AG04450 (cell line): ENCODE measurements around the gene CCNJL. TPM values are rescaled to one million over a fixed set of nuclear protein-coding genes. Genes with fewer than 3 reads are reported as not detected.
"Not testable (repeated sequence)": the region's sequence is repeated elsewhere in the genome, so short reads cannot be mapped to it uniquely, and the experiment has no call there.

ENCODE experiments used
- CTCF ChIA-PET: fragments of 300-600, 350-600 bp; formaldehyde crosslinking; extraction: SDS; loops from one replicate; lab custom pipeline; 2022; ENCODE audit warnings: antibody characterized with exemption, inconsistent platforms; lab: Charles Lee
- POLR2A ChIA-PET: fragments of 350-600 bp; formaldehyde crosslinking; extraction: SDS; loops from one replicate; lab custom pipeline; 2021; ENCODE audit warnings: antibody characterized with exemption, inconsistent platforms; lab: Yijun Ruan, JAX
- DNase-seq: peaks from one replicate; pipeline ENCODE4 v3.0.0-alpha.2; 2011; ENCODE audit warnings: low read depth, low spot score
- H3K27ac ChIP-seq: one replicate; pipeline ENCODE4 v1.5.1; 2012; ENCODE audit warnings: low read depth, low read length, control low read depth
- H3K27me3 ChIP-seq: one replicate; pipeline ENCODE4 v1.6.0; 2012; ENCODE audit warnings: low read length; ENCODE audit not compliant: control insufficient read depth, insufficient read depth
- H3K4me3 ChIP-seq: 2 replicates; pipeline ENCODE4 v1.5.1; 2011; ENCODE audit warnings: mild to moderate bottlenecking, low read depth, low read length, control low read depth
- H3K9me3 ChIP-seq: 2 replicates; pipeline ENCODE4 v1.5.1; 2012; ENCODE audit warnings: low read length; ENCODE audit not compliant: control insufficient read depth, insufficient read depth
- polyA plus RNA-seq: library from polyadenylated mRNA; depleted of rRNA; stranded (reverse); fragments of >200 nt; gene quantifications from 2 replicates; pipeline ENCODE4 v1.2.3, GENCODE V29; 2011
- TF ChIP-seq, protein P1 (sequence below): IDR thresholded peaks from 2 replicates; pipeline ENCODE4 v1.5.1; 2011; ENCODE audit warnings: low read depth, low read length, control low read depth, inconsistent platforms

The CCNJL gene
- polyA plus RNA-seq, 1 experiment, result 3.8 TPM

GRCh38 chr5:160347448-160347847 is 35.1 kb upstream of the CCNJL start:
- Histone ChIP-seq H3K27me3 (no peaks in the 10 kb centered on the region), H3K9me3 (no peaks in the 10 kb centered on the region; the same call in 1 of the 2 replicates), H3K27ac (no peak overlapping the region), H3K4me3 (no peak overlapping the region)
- TF ChIP-seq, protein P1, sequence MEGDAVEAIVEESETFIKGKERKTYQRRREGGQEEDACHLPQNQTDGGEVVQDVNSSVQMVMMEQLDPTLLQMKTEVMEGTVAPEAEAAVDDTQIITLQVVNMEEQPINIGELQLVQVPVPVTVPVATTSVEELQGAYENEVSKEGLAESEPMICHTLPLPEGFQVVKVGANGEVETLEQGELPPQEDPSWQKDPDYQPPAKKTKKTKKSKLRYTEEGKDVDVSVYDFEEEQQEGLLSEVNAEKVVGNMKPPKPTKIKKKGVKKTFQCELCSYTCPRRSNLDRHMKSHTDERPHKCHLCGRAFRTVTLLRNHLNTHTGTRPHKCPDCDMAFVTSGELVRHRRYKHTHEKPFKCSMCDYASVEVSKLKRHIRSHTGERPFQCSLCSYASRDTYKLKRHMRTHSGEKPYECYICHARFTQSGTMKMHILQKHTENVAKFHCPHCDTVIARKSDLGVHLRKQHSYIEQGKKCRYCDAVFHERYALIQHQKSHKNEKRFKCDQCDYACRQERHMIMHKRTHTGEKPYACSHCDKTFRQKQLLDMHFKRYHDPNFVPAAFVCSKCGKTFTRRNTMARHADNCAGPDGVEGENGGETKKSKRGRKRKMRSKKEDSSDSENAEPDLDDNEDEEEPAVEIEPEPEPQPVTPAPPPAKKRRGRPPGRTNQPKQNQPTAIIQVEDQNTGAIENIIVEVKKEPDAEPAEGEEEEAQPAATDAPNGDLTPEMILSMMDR, result no peak
- DNase-seq, result no peak
- ChIA-PET POLR2A (no interaction called here), CTCF (interaction anchor here (0.7 to 5.6 kb wide), 4 partner anchors 29 to 326 kb away, joined by 4 to 73 read pairs (median 14); no protein-coding TSS in a partner anchor)

DNA sequence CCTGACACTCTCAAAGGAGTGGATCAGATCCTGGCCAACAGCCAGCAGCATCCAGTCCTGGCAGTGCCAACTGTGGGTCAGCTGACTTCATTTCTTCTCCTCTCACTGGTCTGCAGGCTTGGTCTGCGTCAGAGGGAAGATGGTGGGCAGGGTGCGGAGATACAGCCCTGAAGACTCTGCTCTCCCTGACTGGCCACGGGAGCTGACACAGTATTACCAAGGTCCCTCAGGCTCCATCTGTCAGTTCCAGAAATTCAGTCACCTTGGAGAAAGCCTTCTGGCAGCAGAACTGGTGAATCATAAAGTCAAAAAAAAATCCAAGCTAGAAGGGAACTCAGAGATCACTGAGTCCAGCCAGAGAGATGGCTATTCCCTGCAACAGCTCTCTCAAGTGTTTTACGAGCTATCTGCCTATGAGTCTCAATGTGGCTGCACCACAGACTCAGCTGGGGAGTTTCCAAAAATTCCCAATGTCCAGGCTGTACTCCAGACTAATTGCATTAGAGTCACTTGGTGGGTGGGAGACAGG is 30.1 kb upstream of the CCNJL start:
- CTCF ChIA-PET, result interaction anchor here (0.6 to 12.1 kb wide), 4 partner anchors 143 to 319 kb away, joined by 3 to 190 read pairs (median 38); no protein-coding TSS in a partner anchor
- Histone ChIP-seq H3K9me3 (no peaks in the 10 kb centered on the region), H3K4me3 (no peak overlapping the region), H3K27me3 (no peaks in the 10 kb centered on the region), H3K27ac (no peak overlapping the region)
- DNase-seq, result no peak
- TF ChIP-seq, protein P1, result no peak
- POLR2A ChIA-PET, result interaction anchor here (0.6 to 1.0 kb wide), 3 partner anchors 17 to 81 kb away, joined by 3 to 4 read pairs (median 3); no protein-coding TSS in a partner anchor

DNA sequence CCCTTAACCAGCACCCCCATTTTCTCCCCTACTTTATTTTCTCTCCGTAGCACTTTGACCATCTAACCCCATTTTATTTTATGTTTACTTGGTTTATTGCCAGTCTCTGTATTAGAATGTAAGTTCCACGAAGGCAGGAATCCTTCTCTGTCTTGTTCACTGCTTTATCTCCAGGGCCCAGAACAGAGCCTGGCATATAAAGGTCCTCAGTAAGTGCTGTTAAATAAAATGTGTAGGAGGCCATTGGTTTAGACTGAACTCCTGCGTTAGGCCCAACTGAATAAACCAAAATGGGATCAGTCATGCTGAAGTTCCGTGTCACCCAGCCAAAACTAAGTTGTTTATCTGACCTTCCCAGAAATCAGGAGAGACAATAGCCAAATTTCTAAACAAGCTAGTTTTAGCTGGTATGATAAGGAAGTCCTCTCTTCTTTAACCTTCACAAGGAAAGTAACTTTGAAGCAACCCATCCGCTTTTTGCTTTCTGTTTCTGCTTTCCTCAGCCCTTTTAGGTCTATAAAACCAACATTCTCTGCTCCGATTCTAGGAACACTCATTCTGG is 29.0 kb upstream of the CCNJL start:
- Histone ChIP-seq H3K4me3 (no peak overlapping the region), H3K27ac (no peak overlapping the region), H3K9me3 (no peaks in the 10 kb centered on the region), H3K27me3 (no peaks in the 10 kb centered on the region)
- TF ChIP-seq, protein P1, result no peak
- POLR2A ChIA-PET, result no interaction called here
- CTCF ChIA-PET, result interaction anchor here (12.1 kb wide), 1 partner anchor 318 kb away, joined by 190 read pairs; no protein-coding TSS in a partner anchor
- DNase-seq, result no peak

DNA sequence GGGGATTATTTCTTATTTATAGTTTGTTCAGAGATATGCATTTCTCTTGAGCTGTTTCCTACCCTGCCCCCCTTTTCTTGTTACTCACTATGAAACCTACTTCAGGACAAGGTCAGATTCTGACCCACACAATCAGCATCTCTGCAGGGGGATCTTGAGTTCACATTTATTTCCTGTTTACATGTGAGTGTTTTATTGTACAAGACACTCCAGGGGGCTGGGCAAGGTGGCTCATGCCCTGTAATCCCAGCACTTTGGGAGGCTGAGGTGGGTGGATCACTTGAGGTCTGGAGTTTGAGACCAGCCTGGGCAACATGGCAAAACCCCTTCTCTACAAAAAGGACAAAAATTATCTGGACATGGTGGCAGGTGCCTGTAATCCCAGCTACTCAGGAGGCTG is 28.1 kb upstream of the CCNJL start:
- H3K27ac ChIP-seq, H3K27me3 ChIP-seq, DNase-seq, POLR2A ChIA-PET, H3K9me3 ChIP-seq, H3K4me3 ChIP-seq: not testable (repeated sequence)
- CTCF ChIA-PET, result interaction anchor here (12.1 kb wide), 1 partner anchor 318 kb away, joined by 190 read pairs; no protein-coding TSS in a partner anchor

GRCh38 chr5:160339406-160340130 is 27.2 kb upstream of the CCNJL start:
- POLR2A ChIA-PET, result no interaction called here
- no peak for DNase-seq
- no peaks in the 10 kb centered on the region for H3K9me3 ChIP-seq
- CTCF ChIA-PET, result interaction anchor here (0.6 to 12.1 kb wide), 3 partner anchors 9 to 317 kb away, joined by 3 to 190 read pairs (median 3); no protein-coding TSS in a partner anchor
- H3K27ac ChIP-seq, result no peak overlapping the region
- no peaks in the 10 kb centered on the region for H3K27me3 ChIP-seq
- TF ChIP-seq, protein P1, result no peak
- no peak overlapping the region for H3K4me3 ChIP-seq

GRCh38 chr5:160334716-160335115 is 22.4 kb upstream of the CCNJL start:
- not testable (repeated sequence) for H3K27me3 ChIP-seq, DNase-seq, H3K4me3 ChIP-seq, H3K27ac ChIP-seq, H3K9me3 ChIP-seq
- ChIA-PET CTCF (interaction anchor here (2.8 to 12.1 kb wide), 2 partner anchors 11 to 312 kb away, joined by 9 to 190 read pairs; no protein-coding TSS in a partner anchor), POLR2A (interaction anchor here (0.5 kb wide), 1 partner anchor 1087 kb away, joined by 3 read pairs; no protein-coding TSS in a partner anchor)
